GM12864 (cell line): Measurements from ENCODE around the gene GFRA1.
"Not testable (repeated sequence)": the region's sequence is repeated elsewhere in the genome, so short reads cannot be mapped to it uniquely, and the experiment has no call there.

Source experiments
- DNase-seq: peaks from one replicate; pipeline ENCODE4 v3.0.0-alpha.2; 2011; ENCODE audit warnings: low read depth
- H3K4me3 ChIP-seq: 2 replicates; pipeline ENCODE4 v1.5.1; 2011; ENCODE audit warnings: mild to moderate bottlenecking, low read depth, low read length, control low read depth
- CTCF ChIP-seq: IDR thresholded peaks from 2 replicates; pipeline ENCODE4 v1.5.1; 2011; ENCODE audit warnings: low read depth, mild to moderate bottlenecking, moderate library complexity, low read length, control low read depth, inconsistent platforms; ENCODE audit errors: missing control alignments

Gene GFRA1

GRCh38 chr10:116169782-116170445, 103.1 kb downstream of the GFRA1 start:
- no peak overlapping the region for H3K4me3 ChIP-seq
- no peak for TF ChIP-seq CTCF
- DNase-seq, result no peak

- H3K4me3 ChIP-seq, result no peak overlapping the region
- no peak for TF ChIP-seq CTCF
- no peak for DNase-seq
Observed at GRCh38 chr10:116168745-116169144, 104.3 kb downstream of the GFRA1 start.

GRCh38 chr10:116168329-116168728, 104.7 kb downstream of the GFRA1 start:
- no peak for DNase-seq
- no peak for TF ChIP-seq CTCF
- H3K4me3 ChIP-seq, result no peak overlapping the region

GRCh38 chr10:116165941-116166340, 107.1 kb downstream of the GFRA1 start:
- DNase-seq, result not testable (repeated sequence)

GRCh38 chr10:116164291-116164690, 108.7 kb downstream of the GFRA1 start:
- no peak for TF ChIP-seq CTCF
- no peak overlapping the region for H3K4me3 ChIP-seq
- DNase-seq, result no peak

More at GRCh38 chr10:116165941-116166340, 107.1 kb downstream of the GFRA1 start:
- H3K4me3 ChIP-seq, result not testable (repeated sequence)

- no peak for TF ChIP-seq CTCF
- no peak for DNase-seq
- H3K4me3 ChIP-seq, result no peak overlapping the region
Observed at GRCh38 chr10:116163333-116164131, 109.5 kb downstream of the GFRA1 start.

GRCh38 chr10:116162851-116163250, 110.2 kb downstream of the GFRA1 start:
- H3K4me3 ChIP-seq, result no peak overlapping the region
- no peak for TF ChIP-seq CTCF
- DNase-seq, result no peak
